ENCODE results near the gene ELL2.
A peak's percentile ranks its signal among the peaks of the same experiment; 100 is the strongest.

Gene ELL2

DNA sequence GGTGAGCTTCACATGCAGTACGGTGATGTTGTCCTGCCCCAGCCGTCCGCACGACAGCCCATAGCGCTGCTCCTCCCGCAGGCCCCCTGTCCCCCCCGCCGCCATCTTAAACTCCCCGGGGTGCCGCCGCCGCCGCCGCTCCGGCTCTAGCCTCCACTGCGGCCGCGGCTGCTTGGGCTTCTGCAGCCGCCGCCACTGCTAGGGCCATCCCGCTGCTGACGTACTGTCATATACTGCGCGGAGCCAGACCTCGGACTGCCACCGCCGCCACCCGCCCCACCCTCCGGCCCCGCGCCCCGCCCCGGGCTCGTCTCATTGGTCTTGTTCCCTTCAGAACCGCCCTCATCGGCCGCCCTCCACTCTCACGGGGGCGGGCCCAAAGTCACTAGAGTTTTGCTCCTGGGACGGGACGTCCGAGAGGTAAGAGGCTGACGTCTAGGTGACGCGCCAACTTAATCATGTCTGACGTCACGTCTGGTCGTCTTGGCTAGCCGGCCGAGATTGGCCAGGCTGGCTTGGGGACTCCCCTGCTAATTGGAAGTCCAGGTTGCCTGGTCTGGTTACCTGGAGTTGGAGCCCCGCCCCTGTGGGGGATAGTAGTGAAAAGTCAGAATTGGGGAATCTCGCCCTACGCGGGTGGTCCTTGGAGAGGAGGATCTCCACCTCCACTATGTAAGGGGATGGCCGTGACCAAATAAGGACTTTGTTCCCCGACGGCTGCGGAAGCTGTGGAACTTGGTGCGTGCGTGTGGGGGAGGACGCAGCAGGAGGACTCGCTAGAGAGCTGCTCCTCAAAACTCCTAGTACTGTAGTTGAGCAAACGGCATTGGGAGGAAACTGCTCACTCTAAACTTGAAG, at the start of gene ELL2:
Gene ELL2, minus strand, starts transcription at position 235 of the 858 bp plus-strand sequence. Its CDS starts 130 bp downstream, at position 105.
- peak; percentile 93 for DNase-seq (ENCODE audit: low read depth, low spot score)

GRCh38 chr5:96008987-96009647, 47.5 kb upstream of the ELL2 start:
- DNase-seq (ENCODE audit: low read depth, low spot score): no peak

DNA sequence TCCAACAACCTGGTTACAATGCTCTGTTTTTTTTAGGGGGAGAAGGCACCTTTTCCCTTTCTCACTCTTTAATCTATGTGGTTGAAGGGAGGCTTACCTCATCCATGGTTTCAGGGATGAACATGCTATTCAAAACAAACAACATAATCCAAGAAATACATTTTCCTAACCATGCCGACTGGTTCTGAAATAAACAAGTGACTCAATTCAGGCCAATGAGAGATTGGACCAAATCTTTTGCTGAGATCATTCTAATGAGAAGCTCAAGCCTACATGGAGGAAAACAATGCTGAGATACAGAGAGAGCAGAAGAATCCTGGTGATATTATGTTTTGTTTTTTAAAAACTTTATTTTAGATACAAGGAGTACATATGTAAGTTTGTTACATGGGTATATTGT, 46.8 kb upstream of the ELL2 start:
- DNase-seq (ENCODE audit: low read depth, low spot score): no peak

GRCh38 chr5:96007051-96007450, 45.4 kb upstream of the ELL2 start:
- no peak for DNase-seq (ENCODE audit: low read depth, low spot score)

- DNase-seq (ENCODE audit: low read depth, low spot score): no peak
Measured at GRCh38 chr5:96006291-96006690, 44.6 kb upstream of the ELL2 start.

DNA sequence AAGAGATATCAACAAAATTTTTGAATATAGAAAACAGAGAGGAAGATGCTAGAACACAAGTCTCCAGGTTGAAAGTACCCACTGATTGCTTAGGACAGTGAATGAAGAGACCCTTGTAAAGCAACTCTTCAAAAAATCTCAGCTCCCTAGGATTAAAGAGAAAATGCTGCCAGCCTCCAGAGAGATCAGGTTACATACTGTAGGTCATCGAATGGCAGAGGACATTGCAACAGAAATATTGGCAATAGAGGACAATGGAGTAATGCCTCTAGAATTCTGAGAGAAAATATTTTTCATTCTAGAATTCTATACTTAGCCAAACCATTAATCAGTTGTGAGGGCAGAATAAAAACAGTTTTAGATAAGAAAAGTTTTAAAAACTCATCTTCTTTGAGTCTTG, 43.1 kb upstream of the ELL2 start:
- no peak for DNase-seq (ENCODE audit: low read depth, low spot score)

DNA sequence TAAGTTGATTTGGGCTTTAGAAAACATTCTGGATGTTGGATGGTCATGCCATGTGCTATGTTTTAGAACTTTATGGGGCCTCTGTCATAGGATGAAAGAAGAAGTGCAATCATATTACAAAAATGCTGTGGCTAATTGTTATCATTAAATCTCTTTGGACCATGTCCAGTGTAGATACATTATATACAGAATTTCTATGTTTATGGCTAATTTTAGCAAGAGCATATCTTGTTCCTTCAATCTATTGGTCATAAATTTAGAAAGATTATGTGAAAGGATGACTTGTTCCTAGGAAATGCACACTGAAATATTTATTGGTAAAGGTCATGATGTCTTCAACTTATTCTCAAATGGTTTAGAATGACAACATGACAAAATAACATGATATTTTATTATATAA, 42.4 kb upstream of the ELL2 start:
- DNase-seq (ENCODE audit: low read depth, low spot score): no peak

DNA sequence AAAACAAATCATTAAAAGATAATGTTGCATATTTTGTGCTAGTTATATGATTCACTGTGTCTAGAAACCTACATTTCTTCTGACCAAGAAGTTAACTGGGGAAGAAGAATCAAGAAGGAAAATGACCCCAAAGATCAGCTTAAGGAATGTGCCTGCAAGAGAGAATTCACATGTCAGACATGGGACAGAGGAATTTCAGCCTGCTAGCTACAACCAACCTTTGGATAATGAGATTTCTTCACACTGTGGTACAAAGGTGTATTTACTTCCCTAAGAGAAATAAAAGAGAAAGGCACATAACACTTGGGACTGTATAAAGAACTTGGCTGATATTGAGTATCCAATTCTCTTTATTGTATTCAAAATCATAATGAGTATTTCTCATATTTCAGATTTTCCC, 39.6 kb upstream of the ELL2 start:
- no peak for DNase-seq (ENCODE audit: low read depth, low spot score)

DNA sequence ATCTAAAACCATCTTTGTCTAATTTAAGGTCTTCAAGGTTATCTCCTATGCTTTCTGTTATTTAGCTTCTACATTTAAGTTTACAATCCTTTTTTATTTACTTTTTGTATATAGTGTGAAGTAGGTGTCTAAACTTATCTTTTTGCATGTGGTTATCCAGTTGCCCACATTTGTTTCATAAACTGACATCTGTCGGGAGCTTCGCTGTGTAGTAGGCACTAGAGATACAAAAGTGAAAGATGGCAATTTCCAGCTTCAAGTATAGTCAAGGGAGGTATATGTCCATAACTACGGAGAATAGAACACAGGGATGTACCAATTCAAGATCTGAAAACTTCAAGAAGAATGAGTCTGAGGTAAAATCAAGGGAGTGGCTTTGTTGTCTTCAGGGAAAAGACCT, 38.7 kb upstream of the ELL2 start:
- DNase-seq (ENCODE audit: low read depth, low spot score): no peak

GRCh38 chr5:95996904-95997723, 35.5 kb upstream of the ELL2 start:
- DNase-seq (ENCODE audit: low read depth, low spot score): no peak

DNA sequence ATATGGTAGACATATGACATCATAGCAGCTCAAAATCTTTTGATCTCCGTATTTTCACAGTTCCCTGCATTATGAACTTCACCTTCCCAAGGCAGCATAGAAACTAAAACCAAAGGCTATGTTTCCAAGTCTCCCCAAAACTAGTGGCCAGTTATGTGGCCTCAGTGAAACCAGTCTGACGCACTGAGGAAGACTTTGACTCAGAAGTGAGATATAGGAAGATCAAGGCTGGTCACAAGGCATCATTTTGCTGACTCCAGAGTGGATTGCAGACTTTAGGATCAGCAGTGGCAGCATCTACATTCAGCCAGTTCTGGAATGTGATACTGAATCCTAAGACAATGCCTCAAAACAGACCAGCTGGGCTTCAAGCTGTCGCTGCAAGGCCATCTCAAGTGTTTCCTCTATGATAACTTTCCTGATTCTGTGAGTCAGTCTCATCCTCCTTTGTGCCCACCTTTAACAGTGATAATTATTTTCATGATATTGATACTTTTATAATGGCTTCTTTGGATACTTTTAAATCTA, 34.4 kb upstream of the ELL2 start:
- DNase-seq (ENCODE audit: low read depth, low spot score): no peak

GRCh38 chr5:95993776-95994175, 32.1 kb upstream of the ELL2 start:
- no peak for DNase-seq (ENCODE audit: low read depth, low spot score)

GRCh38 chr5:95993266-95993665, 31.6 kb upstream of the ELL2 start:
- no peak for DNase-seq (ENCODE audit: low read depth, low spot score)

DNA sequence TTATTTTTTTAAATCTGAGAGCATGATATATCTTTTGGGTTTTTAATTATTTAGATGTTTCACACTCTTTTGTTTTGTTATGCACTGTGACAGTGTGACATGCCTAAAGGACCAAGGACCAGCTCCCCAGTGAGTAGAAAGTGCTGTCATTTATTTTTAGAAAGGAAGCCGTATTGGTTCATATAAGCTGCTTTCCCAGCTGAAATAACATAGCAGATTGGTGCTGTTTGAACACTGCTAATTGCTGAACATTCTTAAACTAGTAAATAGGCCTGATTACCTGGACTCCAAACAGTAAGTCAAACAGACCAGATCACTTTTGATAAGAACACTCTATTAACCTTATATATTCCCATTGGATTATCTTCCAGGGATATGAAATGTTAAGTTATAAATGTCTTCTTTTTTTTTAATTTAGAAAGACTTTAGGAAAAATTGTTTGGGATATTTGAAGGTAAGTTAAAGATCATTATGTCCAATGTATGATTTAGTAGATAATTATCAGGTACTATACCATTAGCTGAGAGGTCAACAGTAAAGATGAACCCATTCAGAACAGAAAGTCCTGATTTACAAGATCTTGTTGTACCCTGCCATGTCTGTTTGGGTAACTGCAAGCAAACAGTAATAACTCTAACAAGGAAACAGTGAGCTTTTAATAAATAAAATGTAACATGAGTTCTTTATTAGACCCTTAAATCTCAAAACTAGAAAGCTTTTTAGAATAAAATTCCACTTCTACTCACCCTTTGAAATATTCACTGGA, 27.8 kb upstream of the ELL2 start:
- no peak for DNase-seq (ENCODE audit: low read depth, low spot score)

GRCh38 chr5:95988877-95989276, 27.2 kb upstream of the ELL2 start:
- no peak for DNase-seq (ENCODE audit: low read depth, low spot score)

- no peak for DNase-seq (ENCODE audit: low read depth, low spot score)
Measured at GRCh38 chr5:95988094-95988493, 26.4 kb upstream of the ELL2 start.

DNA sequence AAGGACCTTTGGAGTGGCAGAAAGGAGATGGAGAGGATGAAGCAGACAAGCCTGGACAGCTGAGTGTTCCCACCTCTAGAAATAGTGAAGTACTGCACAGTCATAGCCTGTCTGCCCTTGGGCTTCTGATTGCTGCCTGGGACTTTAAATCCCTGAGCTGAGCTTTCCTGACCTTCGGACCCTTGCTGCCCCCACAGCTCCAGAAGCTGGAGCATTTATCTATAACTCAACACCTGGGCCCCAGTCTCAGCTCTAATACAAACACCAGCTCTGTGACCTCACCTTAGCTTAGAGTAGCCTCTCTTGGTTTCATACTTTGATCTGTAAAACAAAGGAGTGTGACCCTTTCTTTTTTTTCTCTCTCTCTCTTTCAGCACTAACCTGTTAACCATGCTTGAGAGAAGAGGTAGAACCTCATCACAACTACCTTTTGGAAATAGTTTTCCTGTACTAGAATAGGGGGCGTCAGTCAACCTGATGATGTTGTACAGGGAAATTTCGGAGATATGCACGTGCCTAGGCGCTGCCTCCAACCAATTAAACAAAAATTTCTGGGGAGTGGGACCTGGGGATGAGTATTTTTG, 25.4 kb upstream of the ELL2 start:
- no peak for DNase-seq (ENCODE audit: low read depth, low spot score)

DNA sequence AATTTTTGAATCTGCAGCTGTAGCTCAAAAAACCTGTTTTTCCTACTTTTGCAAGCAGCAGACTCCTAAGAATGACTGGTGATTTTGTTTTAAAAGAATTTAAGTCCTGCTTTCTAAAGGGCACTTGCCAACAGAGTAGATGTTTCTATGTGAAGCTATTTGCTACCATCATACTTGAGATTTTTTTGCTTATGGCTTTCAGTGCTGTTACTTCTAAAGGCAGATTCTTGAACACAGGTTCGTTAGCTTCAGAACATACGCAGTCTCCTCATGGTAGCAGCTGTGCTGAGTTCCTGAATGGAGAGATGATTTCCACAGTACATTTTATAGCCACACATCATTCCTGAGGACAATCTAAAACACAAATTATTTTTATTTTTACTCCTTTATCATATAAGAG, 24.4 kb upstream of the ELL2 start:
- no peak for DNase-seq (ENCODE audit: low read depth, low spot score)

GRCh38 chr5:95985249-95985648, 23.6 kb upstream of the ELL2 start:
- no peak for DNase-seq (ENCODE audit: low read depth, low spot score)

DNA sequence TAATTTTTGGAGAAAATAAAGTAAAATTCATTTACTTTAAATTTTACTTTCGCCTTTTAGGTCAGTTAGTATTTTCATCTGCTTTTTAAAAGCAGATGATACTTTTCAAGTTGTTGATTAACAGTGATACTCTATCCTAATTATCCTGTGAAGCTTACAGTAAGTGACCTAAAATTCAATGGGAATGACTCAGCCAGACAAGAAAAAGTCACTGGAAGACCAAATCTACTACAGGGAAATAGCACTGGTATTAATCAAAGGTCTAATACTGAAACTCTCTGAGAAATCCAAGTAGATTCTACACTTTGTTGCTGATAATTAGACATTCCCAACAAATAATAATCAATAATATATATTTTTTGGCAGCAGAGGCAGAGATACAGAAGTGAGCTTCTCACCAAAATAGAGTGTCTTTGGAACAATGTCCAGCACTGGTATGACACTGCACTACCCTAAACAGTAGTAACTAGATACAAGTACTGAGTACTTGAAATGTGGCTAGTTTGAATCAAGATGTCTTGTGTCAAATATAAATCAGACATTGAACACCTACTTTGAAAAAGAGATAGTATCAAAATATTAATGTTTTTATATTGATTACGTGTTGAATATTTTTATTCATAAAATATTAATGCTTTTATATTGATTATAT, 22.8 kb upstream of the ELL2 start:
- no peak for DNase-seq (ENCODE audit: low read depth, low spot score)

All from brain pericyte (primary cell).